ENCODE results near the gene NRXN3.

The NRXN3 gene

DNA sequence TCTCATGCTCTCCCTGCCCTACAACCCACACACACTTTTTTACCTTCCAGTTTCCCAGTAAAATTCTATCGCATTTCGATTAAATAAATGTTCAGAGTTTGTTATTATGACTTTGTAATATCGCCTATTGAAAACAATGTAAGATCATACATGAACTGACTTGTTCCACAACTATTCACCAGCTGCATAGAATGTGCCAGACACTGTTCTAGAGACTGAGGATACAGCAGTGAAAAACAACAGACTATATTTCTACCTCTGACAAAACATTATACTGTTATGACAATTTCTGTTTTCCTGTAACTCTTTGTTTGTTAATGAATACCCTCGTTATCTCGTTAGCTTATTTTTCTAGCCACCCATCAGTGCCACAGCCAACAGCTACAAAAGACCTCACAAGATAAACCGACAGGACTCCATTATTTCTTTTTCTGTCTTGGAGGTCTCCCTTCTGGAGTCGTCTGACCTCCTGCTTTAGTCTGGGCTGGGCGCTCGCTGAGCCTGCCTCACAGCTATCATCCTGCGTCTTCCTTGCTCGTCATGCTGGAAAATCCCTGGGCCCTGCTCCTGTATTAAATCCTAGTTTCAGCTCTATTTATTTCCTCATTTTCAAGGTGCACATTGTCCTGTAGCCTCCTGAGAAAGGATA lies 1542.3 kb downstream of the NRXN3 start:
- no peak for DNase-seq (ENCODE audit: low read depth)
- no peak overlapping the region for H3K4me3 ChIP-seq (ENCODE audit: low read depth, low read length)
- TF ChIP-seq, protein P1, sequence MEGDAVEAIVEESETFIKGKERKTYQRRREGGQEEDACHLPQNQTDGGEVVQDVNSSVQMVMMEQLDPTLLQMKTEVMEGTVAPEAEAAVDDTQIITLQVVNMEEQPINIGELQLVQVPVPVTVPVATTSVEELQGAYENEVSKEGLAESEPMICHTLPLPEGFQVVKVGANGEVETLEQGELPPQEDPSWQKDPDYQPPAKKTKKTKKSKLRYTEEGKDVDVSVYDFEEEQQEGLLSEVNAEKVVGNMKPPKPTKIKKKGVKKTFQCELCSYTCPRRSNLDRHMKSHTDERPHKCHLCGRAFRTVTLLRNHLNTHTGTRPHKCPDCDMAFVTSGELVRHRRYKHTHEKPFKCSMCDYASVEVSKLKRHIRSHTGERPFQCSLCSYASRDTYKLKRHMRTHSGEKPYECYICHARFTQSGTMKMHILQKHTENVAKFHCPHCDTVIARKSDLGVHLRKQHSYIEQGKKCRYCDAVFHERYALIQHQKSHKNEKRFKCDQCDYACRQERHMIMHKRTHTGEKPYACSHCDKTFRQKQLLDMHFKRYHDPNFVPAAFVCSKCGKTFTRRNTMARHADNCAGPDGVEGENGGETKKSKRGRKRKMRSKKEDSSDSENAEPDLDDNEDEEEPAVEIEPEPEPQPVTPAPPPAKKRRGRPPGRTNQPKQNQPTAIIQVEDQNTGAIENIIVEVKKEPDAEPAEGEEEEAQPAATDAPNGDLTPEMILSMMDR (IDR thresholded peaks at IDR 0.05; ENCODE audit: low read depth, low read length, missing control alignments) = no peak

DNA sequence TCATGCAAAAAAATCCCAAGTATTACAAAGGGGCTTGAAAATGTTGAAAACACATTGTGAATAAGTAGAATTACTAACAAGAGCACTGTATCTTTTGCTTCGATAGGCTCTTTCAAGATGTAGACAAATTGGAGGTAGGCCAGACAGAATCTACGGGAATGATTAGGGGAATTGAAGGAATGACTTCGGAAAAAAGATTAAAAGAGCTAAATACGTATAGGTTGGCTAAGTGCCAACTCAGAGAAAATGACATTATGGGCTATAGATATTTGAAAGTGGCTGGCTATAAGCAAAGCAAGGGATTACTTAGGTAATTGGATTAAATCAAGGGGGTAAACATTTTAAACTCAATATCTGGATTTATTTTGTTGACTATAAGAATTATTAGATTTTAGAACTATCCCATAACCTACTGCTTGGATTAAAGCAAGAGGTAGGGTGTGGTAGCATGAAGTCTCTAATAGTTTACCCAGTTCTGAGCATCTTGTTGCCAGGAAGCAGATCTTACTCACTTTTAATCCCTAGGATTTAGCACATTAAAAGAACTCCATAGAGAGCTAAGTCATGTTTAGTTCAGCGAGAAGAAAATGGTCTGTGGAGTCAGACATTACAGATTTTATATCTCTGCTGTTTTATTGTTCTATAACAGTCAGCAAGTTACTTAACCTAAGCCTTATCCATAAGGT lies 1551.4 kb downstream of the NRXN3 start:
- DNase-seq (ENCODE audit: low read depth) = no peak
- no peak overlapping the region for H3K4me3 ChIP-seq (ENCODE audit: low read depth, low read length)
- TF ChIP-seq, protein P1 (IDR thresholded peaks at IDR 0.05; ENCODE audit: low read depth, low read length, missing control alignments) = no peak

DNA sequence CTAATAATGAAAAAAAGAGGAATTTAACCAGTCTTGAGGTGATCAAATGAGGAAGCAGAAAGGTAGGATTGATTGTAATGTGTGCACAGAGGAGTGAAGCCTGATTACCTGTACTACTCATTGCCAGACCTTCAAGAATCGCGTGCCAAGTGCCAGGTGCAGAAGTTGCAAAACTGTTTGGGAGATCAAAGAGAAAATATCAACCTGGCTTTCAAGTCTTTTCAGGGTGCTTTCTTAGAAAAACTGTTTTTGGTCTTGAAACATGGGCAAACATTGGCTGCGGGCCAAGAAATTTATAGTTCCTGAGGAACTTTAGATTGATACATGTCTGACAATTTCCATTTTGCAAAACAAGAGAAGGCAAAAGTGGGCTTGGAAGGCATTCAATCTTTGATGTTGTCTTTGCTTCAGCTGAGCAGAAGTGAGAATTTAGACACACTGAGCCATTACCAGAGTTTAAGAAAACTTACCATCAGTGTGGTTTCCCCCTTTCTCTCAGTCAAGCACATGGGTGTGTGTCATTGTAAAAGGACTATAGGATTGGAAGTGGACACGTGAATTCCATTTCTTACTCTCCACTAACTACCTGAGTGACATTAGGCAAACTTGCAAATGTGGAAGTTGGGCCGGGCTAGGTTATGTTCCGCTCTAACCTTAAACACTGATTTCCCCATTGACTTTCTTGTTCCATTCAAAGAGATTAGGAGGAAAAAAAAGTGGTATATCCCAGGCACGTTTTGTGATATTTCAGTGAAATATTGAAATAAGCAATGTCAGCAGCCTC lies 1555.0 kb downstream of the NRXN3 start:
- no peak for DNase-seq (ENCODE audit: low read depth)
- TF ChIP-seq, protein P1 (IDR thresholded peaks at IDR 0.05; ENCODE audit: low read depth, low read length, missing control alignments) = no peak
- H3K4me3 ChIP-seq (ENCODE audit: low read depth, low read length) = no peak overlapping the region

DNA sequence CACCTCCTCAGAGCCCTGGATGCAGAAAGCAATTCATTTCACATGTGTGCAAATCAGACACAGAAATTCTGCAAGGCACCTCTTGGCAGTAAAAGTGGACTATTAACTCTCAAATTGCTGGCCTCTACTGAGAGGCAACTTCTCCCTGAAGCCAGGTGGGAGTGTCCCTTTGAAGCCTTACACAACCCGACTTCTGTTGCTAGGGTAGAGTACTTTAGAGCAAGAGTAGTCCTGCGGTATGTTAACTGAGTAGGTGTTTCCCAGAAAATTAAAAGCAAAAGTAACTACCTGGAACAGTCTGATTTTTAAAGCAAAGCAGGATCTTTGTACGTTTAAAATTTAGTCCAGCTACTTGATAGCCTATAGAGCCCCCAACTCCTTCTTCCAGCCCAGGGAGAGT lies 1557.7 kb downstream of the NRXN3 start:
- DNase-seq (ENCODE audit: low read depth) = no peak
- TF ChIP-seq, protein P1 (IDR thresholded peaks at IDR 0.05; ENCODE audit: low read depth, low read length, missing control alignments) = no peak
- H3K4me3 ChIP-seq (ENCODE audit: low read depth, low read length) = no peak overlapping the region

DNA sequence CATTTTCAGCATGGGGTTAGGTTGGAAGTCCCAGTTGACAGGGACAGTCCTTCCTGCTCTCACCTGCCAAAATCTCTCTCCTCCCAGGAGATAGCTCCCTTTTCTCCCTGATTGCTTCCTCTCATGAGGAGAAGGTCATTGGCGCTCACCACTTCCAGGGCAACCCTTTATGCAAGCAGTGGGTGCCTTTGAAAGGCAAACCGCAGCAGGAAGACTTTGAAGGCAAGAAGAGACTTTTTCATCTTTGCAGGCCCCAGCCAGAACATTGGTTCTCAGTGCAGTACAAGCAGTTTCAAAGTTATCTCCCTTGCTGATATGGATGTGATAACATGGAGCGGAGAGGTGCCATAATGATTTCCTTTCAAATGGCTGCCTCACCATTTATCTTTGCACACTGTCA lies 1558.2 kb downstream of the NRXN3 start:
- no peak overlapping the region for H3K4me3 ChIP-seq (ENCODE audit: low read depth, low read length)
- TF ChIP-seq, protein P1 (IDR thresholded peaks at IDR 0.05; ENCODE audit: low read depth, low read length, missing control alignments) = no peak
- DNase-seq (ENCODE audit: low read depth) = no peak

DNA sequence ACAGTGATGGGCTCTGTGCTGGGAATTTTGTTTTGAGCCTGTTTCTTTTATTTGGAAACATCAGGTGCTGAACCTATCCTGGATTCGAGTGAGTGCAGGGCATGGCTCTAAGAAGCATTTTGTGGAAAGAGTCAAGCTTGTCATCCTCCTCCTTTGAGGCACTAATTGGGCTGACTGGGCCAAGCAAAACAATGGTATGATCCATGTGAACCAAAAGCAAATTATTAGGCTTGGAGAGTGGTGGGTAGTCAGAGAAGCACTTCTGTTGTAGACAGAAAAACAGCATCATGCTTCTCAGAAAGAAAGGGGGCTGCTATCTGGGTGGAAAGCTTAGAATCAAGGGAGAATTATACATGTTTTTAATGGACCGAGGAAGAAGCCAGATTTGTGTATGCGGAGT lies 1559.6 kb downstream of the NRXN3 start:
- DNase-seq (ENCODE audit: low read depth) = no peak
- no peak overlapping the region for H3K4me3 ChIP-seq (ENCODE audit: low read depth, low read length)
- TF ChIP-seq, protein P1 (IDR thresholded peaks at IDR 0.05; ENCODE audit: low read depth, low read length, missing control alignments) = no peak
